H9 (cell line): ENCODE measurements around the gene MLIP. TPM values are rescaled to one million over a fixed set of nuclear protein-coding genes. Genes with fewer than 3 reads are reported as not detected.

Experiments used
- DNase-seq: peaks from one replicate; pipeline ENCODE4 v3.0.0-alpha.2; 2017
- H2AFZ ChIP-seq: one replicate; pipeline ENCODE4 v1.6.1; 2013; ENCODE audit warnings: mild to moderate bottlenecking, low read length, control low read depth, moderate library complexity
- H2AK5ac ChIP-seq: 2 replicates; pipeline ENCODE4 v1.6.1; 2013; ENCODE audit warnings: low read length, control low read depth, mixed read lengths; ENCODE audit not compliant: insufficient read length
- H2BK120ac ChIP-seq: one replicate; pipeline ENCODE4 v1.6.1; 2013; ENCODE audit warnings: low read depth, mild to moderate bottlenecking, low read length, control low read depth, inconsistent platforms; ENCODE audit not compliant: poor library complexity, severe bottlenecking
- H2BK12ac ChIP-seq: 2 replicates; pipeline ENCODE4 v1.6.1; 2013; ENCODE audit warnings: low read length, control low read depth, mixed read lengths, low read depth; ENCODE audit not compliant: insufficient read length
- H2BK15ac ChIP-seq: 2 replicates; pipeline ENCODE4 v1.6.1; 2013; ENCODE audit warnings: low read depth, low read length, control low read depth
- H2BK20ac ChIP-seq: one replicate; pipeline ENCODE4 v1.6.1; 2013; ENCODE audit warnings: low read depth, mild to moderate bottlenecking, low read length, control low read depth, inconsistent platforms; ENCODE audit not compliant: poor library complexity, severe bottlenecking
- H2BK5ac ChIP-seq: 2 replicates; pipeline ENCODE4 v1.6.1; 2013; ENCODE audit warnings: low read length, control low read depth, mixed read lengths; ENCODE audit not compliant: insufficient read length
- H3K14ac ChIP-seq: 2 replicates; pipeline ENCODE4 v1.6.1; 2013; ENCODE audit warnings: low read length, control low read depth; ENCODE audit not compliant: insufficient read depth
- H3K18ac ChIP-seq: 2 replicates; pipeline ENCODE4 v1.6.1; 2013; ENCODE audit warnings: low read depth, mild to moderate bottlenecking, mixed read lengths, low read length, control low read depth; ENCODE audit not compliant: insufficient read length
- H3K23ac ChIP-seq: 2 replicates; pipeline ENCODE4 v1.6.1; 2013; ENCODE audit warnings: low read length, control low read depth, mixed read lengths, low read depth; ENCODE audit not compliant: insufficient read length
- H3K23me2 ChIP-seq: 2 replicates; pipeline ENCODE4 v1.6.1; 2013; ENCODE audit warnings: low read depth, mild to moderate bottlenecking, mixed read lengths, low read length, control low read depth; ENCODE audit not compliant: insufficient read length, poor library complexity, severe bottlenecking
- H3K27ac ChIP-seq: 2 replicates; pipeline ENCODE4 v1.5.1; 2013; ENCODE audit warnings: low read length, control low read depth, mixed read lengths, low read depth; ENCODE audit not compliant: insufficient read length
- H3K27me3 ChIP-seq: 2 replicates; pipeline ENCODE4 v1.6.1; 2013; ENCODE audit warnings: low read length, control low read depth, inconsistent platforms; ENCODE audit not compliant: insufficient read depth
- H3K4ac ChIP-seq: 2 replicates; pipeline ENCODE4 v1.6.1; 2013; ENCODE audit warnings: low read depth, mild to moderate bottlenecking, control low read depth, inconsistent platforms, low read length, moderate library complexity
- H3K4me1 ChIP-seq: 2 replicates; pipeline ENCODE4 v1.6.1; 2013; ENCODE audit warnings: low read length, control low read depth, inconsistent platforms; ENCODE audit not compliant: insufficient read depth
- H3K4me2 ChIP-seq: 2 replicates; pipeline ENCODE4 v1.6.1; 2013; ENCODE audit warnings: low read length, control low read depth, mixed read lengths; ENCODE audit not compliant: insufficient read length, insufficient read depth
- H3K56ac ChIP-seq: 2 replicates; pipeline ENCODE4 v1.6.1; 2013; ENCODE audit warnings: low read depth, mild to moderate bottlenecking, mixed read lengths, low read length, control low read depth; ENCODE audit not compliant: insufficient read length
- H3K79me1 ChIP-seq: 2 replicates; pipeline ENCODE4 v1.6.1; 2013; ENCODE audit warnings: low read depth, mild to moderate bottlenecking, moderate library complexity, low read length, control low read depth, inconsistent platforms; ENCODE audit not compliant: insufficient read depth, poor library complexity, severe bottlenecking
- H3K79me2 ChIP-seq: 2 replicates; pipeline ENCODE4 v1.6.1; 2013; ENCODE audit warnings: low read length, control low read depth, inconsistent platforms; ENCODE audit not compliant: insufficient read depth
- H3K9ac ChIP-seq: 2 replicates; pipeline ENCODE4 v1.6.1; 2013; ENCODE audit warnings: low read length, control low read depth, mixed read lengths; ENCODE audit not compliant: insufficient read length; ENCODE audit errors: extremely low read depth
- H3K9me3 ChIP-seq: one replicate; pipeline ENCODE4 v1.6.1; 2013; ENCODE audit warnings: low read depth, low read length, inconsistent platforms; ENCODE audit not compliant: control insufficient read depth
- H3T11ph ChIP-seq: one replicate; pipeline ENCODE4 v1.6.1; 2013; ENCODE audit warnings: mild to moderate bottlenecking, low read length, control low read depth, inconsistent platforms
- H4K20me1 ChIP-seq: one replicate; pipeline ENCODE4 v1.6.1; 2013; ENCODE audit not compliant: control insufficient read depth, insufficient read length, insufficient read depth
- H4K5ac ChIP-seq: 2 replicates; pipeline ENCODE4 v1.6.1; 2013; ENCODE audit warnings: low read depth, mild to moderate bottlenecking, mixed read lengths, low read length, control low read depth; ENCODE audit not compliant: insufficient read length
- H4K8ac ChIP-seq: replicated peaks from 2 replicates; pipeline ENCODE4 v1.6.1; 2013; ENCODE audit warnings: low read length, control low read depth, mixed read lengths, low read depth; ENCODE audit not compliant: insufficient read length
- H4K91ac ChIP-seq: 2 replicates; pipeline ENCODE4 v1.6.1; 2013; ENCODE audit warnings: low read depth, mild to moderate bottlenecking, moderate library complexity, mixed read lengths, low read length, control low read depth; ENCODE audit not compliant: insufficient read length
- H3K27ac Mint-ChIP-seq, 3 experiments: 2 replicates in 2 of 3; 3 replicates in 1 of 3; pipeline ENCODE4 v1.8.0; 2020 to 2021; ENCODE audit warnings: mixed read lengths in 3 of 3, mild to moderate bottlenecking in 1 of 3, moderate library complexity in 1 of 3
- H3K27me3 Mint-ChIP-seq: 2 replicates; pipeline ENCODE4 v1.8.0; 2021; ENCODE audit warnings: low read depth, mild to moderate bottlenecking, moderate library complexity, mixed read lengths
- H3K36me3 Mint-ChIP-seq, 3 experiments: 2 replicates in 2 of 3; 3 replicates in 1 of 3; pipeline ENCODE4 v1.8.0; 2020 to 2021; ENCODE audit warnings: low read depth in 3 of 3, mixed read lengths in 3 of 3; ENCODE audit not compliant: insufficient read depth in 1 of 3
- H3K4me1 Mint-ChIP-seq, 2 experiments: 2 replicates each; pipeline ENCODE4 v1.8.0; 2020; ENCODE audit warnings: mixed read lengths in 2 of 2
- H3K4me3 Mint-ChIP-seq, 2 experiments: 2 replicates in 1 of 2; 3 replicates in 1 of 2; pipeline ENCODE4 v1.8.0; 2020 to 2021; ENCODE audit warnings: mild to moderate bottlenecking in 2 of 2, mixed read lengths in 2 of 2, moderate library complexity in 1 of 2
- H3K9me3 Mint-ChIP-seq, 2 experiments: 2 replicates in 1 of 2; 3 replicates in 1 of 2; pipeline ENCODE4 v1.8.0; 2020; ENCODE audit warnings: mild to moderate bottlenecking in 2 of 2, mixed read lengths in 2 of 2, moderate library complexity in 1 of 2
- CTCF ChIP-seq: fragments of 200-600 bp; sonication (generic); conservative IDR thresholded peaks from 3 replicates; pipeline ENCODE4 v1.8.0; 2021; ENCODE audit warnings: antibody characterized with exemption, mild to moderate bottlenecking
- WGBS: extraction: QIAGEN DNeasy Blood & Tissue Kit; methylation state at CpG from one replicate; pipeline ENCODE4 v1.1.7; 2013; ENCODE audit warnings: missing lambda C conversion rate, low lambda C conversion rate, mixed read lengths; ENCODE audit not compliant: insufficient read length; ENCODE audit errors: extremely low coverage; 5-methylcytosine and 5-hydroxymethylcytosine counted together
- total RNA-seq: library from RNA; stranded (reverse); gene quantifications from 2 replicates; pipeline ENCODE4 v1.2.1, GENCODE V29; 2021

Gene MLIP
- total RNA-seq, 1 experiment from 2014 or later = not detected

GRCh38 chr6:54134935-54135334 lies 23.7 kb downstream of the MLIP start:
- Mint-ChIP-seq H3K4me3 (no peak overlapping the region), H3K27ac (no peak overlapping the region), H3K9me3 (no peaks in the 10 kb centered on the region), H3K36me3 (no peaks in the 10 kb centered on the region), H3K4me1 (no peaks in the 10 kb centered on the region), H3K27me3 (no peaks in the 10 kb centered on the region)
- no peak overlapping the region for H3K9ac ChIP-seq
- no peak overlapping the region for H4K91ac ChIP-seq
- H3K27me3 ChIP-seq = no peaks in the 10 kb centered on the region
- H3K23me2 ChIP-seq = no peaks in the 10 kb centered on the region
- WGBS = no CpG with 5 or more reads among the region's 2 CpGs
- H3K79me2 ChIP-seq = no peaks in the 10 kb centered on the region
- no peak overlapping the region for H3T11ph ChIP-seq
- no peaks in the 10 kb centered on the region for H3K79me1 ChIP-seq
- no peak overlapping the region for H4K5ac ChIP-seq
- no peak overlapping the region for H3K56ac ChIP-seq
- H3K27ac ChIP-seq = no peak overlapping the region
- DNase-seq = no peak
- H3K4me2 ChIP-seq = no peak overlapping the region
- no peak for TF ChIP-seq CTCF
- H2BK5ac ChIP-seq = no peak overlapping the region
- H3K9me3 ChIP-seq = no peaks in the 10 kb centered on the region
- H3K23ac ChIP-seq = no peak overlapping the region
- no peak overlapping the region for H4K8ac ChIP-seq
- no peak overlapping the region for H3K4ac ChIP-seq
- H2BK12ac ChIP-seq = no peak overlapping the region
- no peaks in the 10 kb centered on the region for H3K4me1 ChIP-seq
- H4K20me1 ChIP-seq = no peaks in the 10 kb centered on the region
- no peak overlapping the region for H2BK15ac ChIP-seq
- H3K18ac ChIP-seq = no peak overlapping the region
- H2AFZ ChIP-seq = no peak overlapping the region
- no peak overlapping the region for H2BK120ac ChIP-seq
- no peak overlapping the region for H2AK5ac ChIP-seq
- no peak overlapping the region for H3K14ac ChIP-seq
- no peak overlapping the region for H2BK20ac ChIP-seq
